Sciatic nerve (tissue), 2 donors: ENCODE data around the gene PIBF1. TPM values are rescaled to one million over a fixed set of nuclear protein-coding genes. Genes with fewer than 3 reads are reported as not detected.
"Not testable (repeated sequence)": the region's sequence is repeated elsewhere in the genome, so short reads cannot be mapped to it uniquely, and the experiment has no call there.

ENCODE experiments used
- ATAC-seq: fragments of 200-7000 bp; cut with Tn5 transposase; one replicate; pipeline ENCODE4 v1.9.1; 2020; ENCODE audit warnings: mild to moderate bottlenecking, moderate library complexity
- DNase-seq: peaks from one replicate; pipeline ENCODE4 v3.0.0-alpha.2; 2020; ENCODE audit warnings: low spot score
- intact Hi-C: fragments of 100-400 bp; cut with DNase I; formaldehyde crosslinking; loops from one replicate; pipeline ENCODE4 v1.14.2; 2022
- total RNA-seq: library from RNA; stranded (reverse); fragmentation: NEBNext Ultra II Directional; extraction: Animal tissue kit (Norgen Biotek cat#: 25700); gene quantifications from one replicate; pipeline ENCODE4 v1.2.1, GENCODE V29; 2021
- donor health status: DM: no; HTN: no; CAD: no.
- donor health status: DM: no; HTN: no; CAD: no.

PIBF1 gene
- total RNA-seq, 1 donor from 2014 or later: 36.1 TPM

- DNase-seq (no peak), ATAC-seq (no peak)
- intact Hi-C loops: no loop called here
Measured at GRCh38 chr13:72985610-72986009, 203.7 kb downstream of the PIBF1 start.

- ATAC-seq (no peak), DNase-seq (no peak)
- intact Hi-C loops: no loop called here
Measured at GRCh38 chr13:72986197-72986596, 204.3 kb downstream of the PIBF1 start.

DNA sequence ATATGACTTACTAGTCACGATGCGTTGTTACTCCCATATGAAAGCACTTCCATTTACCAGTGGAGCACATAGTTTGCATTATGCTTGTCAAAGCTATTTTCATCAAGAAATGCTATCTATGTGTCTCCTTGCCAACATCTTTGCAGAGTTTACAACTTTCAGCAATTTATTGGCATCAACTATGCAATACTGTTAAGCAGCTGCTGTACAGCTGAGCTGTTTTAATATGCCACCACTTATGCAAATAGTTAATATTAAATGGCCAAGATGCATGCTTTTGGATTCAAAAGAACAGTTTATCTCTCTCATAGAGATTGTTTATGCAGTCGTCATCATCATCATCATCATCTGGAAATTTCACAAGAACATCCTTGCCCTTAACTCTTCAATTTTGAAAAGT is 209.0 kb downstream of the PIBF1 start:
- intact Hi-C loops: no loop called here
- ATAC-seq (no peak), DNase-seq (no peak)

DNA sequence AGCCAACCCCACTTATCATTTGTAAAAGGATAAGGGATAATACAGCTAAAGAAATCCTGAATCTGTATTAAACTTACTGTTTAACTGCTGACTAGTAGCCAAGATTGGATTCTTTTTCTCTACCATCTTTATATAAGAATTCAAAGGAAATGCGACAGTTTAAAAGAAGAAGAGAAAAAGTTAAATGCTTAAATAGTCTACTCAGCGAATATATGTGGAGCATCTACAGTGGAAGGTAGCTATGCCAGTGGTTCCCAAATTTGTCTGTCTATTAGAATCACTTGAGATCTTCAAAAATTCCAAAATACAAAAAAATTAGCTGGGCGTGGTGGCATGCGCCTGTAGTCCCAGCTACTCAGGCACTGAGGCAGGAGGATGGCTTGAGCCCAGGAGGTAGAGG is 216.1 kb downstream of the PIBF1 start:
- DNase-seq (no peak), ATAC-seq (no peak)

GRCh38 chr13:73000027-73000674 is 218.2 kb downstream of the PIBF1 start:
- intact Hi-C loops: no loop called here
- ATAC-seq: peak; percentile 34

More for the DNA sequence above, 216.1 kb downstream of the PIBF1 start:
- intact Hi-C loops: no loop called here

DNA sequence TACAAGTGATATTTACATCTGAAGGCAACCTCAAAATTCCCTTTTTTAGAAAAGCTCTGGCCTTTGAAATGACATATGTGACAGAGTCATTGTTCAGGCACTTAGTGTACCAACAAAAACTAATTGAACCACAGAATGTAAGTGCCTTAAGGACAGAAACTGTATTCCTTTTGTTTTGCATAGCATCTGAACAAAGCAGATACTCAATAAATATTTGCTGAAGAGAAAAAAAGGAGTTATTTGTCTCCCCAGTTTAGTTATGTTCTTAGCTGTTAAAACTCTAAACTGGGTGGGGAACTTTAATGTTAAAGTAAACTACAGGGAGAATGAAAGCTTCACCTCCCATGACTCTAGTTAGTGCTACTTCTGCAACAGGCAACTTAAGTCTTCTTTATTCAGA is 220.0 kb downstream of the PIBF1 start:
- ATAC-seq (no peak), DNase-seq (no peak)
- intact Hi-C loops: no loop called here

More at GRCh38 chr13:73000027-73000674, 218.2 kb downstream of the PIBF1 start:
- no peak for DNase-seq

- ATAC-seq: no peak
- DNase-seq: no peak
- intact Hi-C loops: no loop called here
Measured at GRCh38 chr13:73011751-73012150, 229.8 kb downstream of the PIBF1 start.

- DNase-seq (no peak), ATAC-seq (no peak)
Measured at GRCh38 chr13:73015805-73016204, 233.9 kb downstream of the PIBF1 start.

GRCh38 chr13:73018336-73018735 is 236.4 kb downstream of the PIBF1 start:
- intact Hi-C loops: no loop called here
- no peak for DNase-seq
- no peak for ATAC-seq

More at GRCh38 chr13:73015805-73016204, 233.9 kb downstream of the PIBF1 start:
- intact Hi-C loops: no loop called here

DNA sequence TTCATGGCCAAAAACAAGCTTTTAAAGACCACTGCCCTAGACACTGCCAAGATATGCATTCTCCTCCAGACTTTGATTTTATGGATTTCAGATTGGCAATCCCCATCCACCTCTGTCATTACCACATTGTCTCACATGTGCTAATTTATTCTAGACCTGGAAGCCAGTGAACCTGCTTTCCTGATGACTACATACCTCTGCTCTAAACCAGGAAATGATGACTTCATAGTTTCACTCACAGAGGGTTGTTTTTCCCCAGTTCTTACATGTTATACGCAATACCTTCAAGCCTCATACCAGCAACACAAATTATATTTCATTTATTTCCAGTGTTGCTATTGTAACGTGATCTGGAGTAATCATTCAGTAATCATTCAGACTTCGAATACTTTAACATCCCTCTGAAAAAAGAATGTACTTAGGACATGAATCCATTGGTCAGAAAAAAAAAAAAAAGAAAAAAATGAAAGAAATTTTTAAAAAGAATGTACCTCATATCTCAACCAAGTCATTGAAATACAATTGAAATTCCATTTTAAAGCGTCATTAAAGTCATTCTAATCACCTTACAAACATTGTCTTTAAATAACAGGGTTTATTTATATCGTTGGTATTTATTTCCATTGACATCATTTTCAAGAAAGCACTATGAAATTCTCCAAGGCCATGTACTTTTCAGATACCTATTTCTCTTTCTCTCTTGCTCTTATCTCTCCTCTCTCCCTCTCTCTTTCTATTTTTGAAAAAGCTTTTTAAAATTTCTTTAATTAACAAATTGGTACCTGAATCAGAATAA is 243.5 kb downstream of the PIBF1 start:
- intact Hi-C loops: no loop called here
- DNase-seq (no peak), ATAC-seq (no peak)

GRCh38 chr13:73034901-73035300 is 253.0 kb downstream of the PIBF1 start:
- ATAC-seq: no peak
- intact Hi-C loops: no loop called here

DNA sequence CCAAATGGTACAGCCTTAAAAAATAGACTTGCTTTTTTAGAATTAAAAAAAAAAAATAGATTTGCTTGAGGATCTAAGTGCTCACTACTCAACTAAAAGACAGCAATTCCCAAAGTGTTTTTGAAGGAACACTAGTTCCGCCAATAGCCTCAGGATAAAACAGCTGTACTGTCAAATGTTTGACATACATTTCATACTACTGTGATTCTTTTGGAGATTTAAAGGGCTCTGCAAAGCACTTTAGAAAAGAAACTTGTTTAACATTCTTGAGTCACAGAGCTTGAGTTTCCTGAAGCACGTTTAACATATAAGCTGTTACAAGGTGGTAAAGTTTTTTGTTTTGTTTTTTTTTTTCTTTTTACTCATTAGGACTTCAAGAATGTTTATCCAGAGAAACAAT is 253.7 kb downstream of the PIBF1 start:
- intact Hi-C loops: no loop called here
- DNase-seq (no peak), ATAC-seq (no peak)

More at GRCh38 chr13:73034901-73035300, 253.0 kb downstream of the PIBF1 start:
- no peak for DNase-seq

DNA sequence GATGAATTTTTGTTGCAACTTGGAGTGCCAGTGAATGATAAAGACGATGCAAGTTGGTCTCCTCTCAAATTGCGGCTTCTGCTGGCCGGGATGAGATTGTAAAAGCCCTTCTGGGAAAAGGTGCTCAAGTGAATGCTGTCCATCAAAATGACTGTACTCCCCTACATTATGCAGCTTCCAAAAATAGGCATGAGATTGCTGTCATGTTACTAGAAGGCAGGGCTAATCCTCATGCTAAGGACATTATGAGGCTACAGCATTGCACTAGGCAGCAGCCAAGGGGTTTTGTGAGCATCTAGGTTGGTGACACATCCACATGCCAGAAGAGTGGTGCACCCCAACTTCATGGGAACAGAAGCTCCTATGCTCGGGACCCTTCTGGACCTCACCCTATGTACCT is 254.6 kb downstream of the PIBF1 start:
- intact Hi-C loops: no loop called here
- no peak for DNase-seq
- ATAC-seq: no peak

DNA sequence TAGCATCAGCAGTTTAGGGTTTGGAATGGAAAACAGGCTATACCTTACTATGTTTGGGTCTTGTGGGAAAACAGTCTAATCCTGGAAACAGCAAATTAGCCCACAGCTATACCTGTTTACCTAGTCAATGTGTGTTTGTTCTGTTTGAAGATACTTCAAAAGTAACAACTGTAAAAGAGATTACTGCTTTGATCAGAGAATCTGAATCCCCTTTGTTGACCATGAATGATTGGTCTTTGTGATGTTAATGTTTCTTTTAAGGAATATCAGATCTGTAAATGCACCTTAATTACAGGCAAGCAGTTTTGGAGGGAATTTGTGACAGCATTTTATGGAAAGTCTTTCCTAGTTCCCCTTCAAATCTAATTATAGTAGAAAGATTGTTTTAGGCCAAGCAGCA is 256.1 kb downstream of the PIBF1 start:
- ATAC-seq (no peak), DNase-seq (no peak)
- intact Hi-C loops: no loop called here

GRCh38 chr13:73039201-73040108 is 257.5 kb downstream of the PIBF1 start:
- DNase-seq (no peak), ATAC-seq (no peak)

DNA sequence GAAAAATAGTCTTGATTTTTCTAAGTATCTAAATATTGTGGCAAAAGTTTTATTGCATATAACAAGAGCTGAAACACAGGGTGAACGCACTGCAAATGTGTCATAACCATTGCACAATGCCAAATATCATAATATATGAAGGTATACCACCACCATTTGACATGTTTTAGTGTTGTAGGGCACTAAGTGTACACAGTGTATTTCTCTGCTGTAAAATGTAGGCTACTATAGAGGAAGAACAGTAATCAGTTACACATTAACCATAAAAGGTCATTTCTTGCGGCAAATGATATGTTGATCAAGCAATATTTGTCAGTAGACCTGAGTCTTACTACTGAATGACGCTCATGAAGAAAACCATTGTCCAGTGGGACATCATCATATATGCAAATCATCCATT is 258.6 kb downstream of the PIBF1 start:
- no peak for ATAC-seq
- intact Hi-C loops: no loop called here
- DNase-seq: no peak

More at GRCh38 chr13:73039201-73040108, 257.5 kb downstream of the PIBF1 start:
- intact Hi-C loops: no loop called here

GRCh38 chr13:73040968-73041596 is 259.1 kb downstream of the PIBF1 start:
- ATAC-seq (no peak), DNase-seq (no peak)
- intact Hi-C loops: no loop called here

DNA sequence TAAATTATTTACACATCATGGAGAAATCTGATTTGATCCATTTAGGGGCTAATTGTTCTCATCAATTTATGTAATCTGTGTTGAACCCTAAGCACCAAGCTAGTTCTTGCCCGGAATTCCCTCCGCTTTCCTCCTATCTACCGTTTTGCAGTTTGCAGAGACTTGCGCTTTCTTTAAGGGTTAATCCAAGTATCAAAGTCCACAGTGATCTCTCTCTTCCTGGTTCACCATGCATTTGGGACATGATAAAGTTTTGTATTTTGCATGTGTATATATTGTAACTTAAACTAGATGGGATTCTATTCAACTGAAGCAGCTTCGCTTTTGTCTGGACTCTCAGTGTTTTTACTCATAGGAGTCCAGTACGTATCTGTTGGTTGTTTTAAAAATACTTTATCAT is 263.1 kb downstream of the PIBF1 start:
- ATAC-seq: no peak
- intact Hi-C loops: no loop called here
- no peak for DNase-seq

DNA sequence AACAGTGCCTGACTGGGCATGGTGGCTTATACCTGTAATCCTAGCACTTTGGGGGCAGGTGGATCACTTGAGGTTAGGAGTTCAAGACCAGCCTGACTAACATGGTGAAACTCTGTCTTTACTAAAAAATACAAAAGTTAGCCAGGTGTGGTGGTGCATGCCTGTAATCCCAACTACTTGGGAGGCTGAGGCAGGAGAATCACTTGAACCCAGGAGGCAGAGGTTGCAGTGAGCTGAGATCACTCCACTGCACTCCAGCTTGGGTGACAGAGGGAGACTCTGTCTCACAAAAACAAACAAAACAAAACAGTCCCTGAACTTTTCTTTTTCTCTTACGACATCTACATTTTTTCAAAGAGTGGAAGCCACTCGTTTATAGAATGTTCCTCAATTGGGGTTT is 266.7 kb downstream of the PIBF1 start:
- DNase-seq, intact Hi-C loops, ATAC-seq: not testable (repeated sequence)
